ENCODE measurements around the gene SRGAP2B.
"Not testable (repeated sequence)": the region's sequence is repeated elsewhere in the genome, so short reads cannot be mapped to it uniquely, and the experiment has no call there.

DNA sequence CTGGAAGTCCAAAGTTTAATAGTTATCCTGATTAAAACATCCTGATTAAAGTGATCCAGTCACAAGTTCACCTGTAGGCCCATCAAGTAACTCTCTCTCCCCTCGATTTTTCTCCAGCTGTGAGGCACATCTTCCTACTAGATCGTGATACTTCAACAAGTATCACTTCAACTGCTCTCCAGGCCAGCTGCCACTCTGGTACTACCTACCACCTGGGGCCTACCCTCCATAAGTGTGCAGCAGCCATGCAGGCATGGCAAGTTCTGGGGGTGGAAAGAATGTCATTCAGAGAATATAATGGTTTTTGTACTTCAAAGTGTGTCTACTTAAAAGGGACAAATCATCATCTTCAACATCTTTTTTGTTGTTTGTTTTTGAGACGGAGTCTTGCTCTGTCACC is 14.9 kb downstream of the SRGAP2B start:
- TF ChIP-seq SP1 (IDR thresholded peaks at IDR 0.05); FOXM1 (IDR thresholded peaks at IDR 0.05; ENCODE audit: borderline replicate concordance); FOXA1 (IDR thresholded peaks at IDR 0.05); ARNT (IDR thresholded peaks at IDR 0.05): not testable (repeated sequence)
